Measurements from ENCODE around the gene S100A1. TPM values are rescaled to one million over a fixed set of nuclear protein-coding genes. Genes with fewer than 3 reads are reported as not detected.

S100A1 gene
- total RNA-seq, 1 donor from 2014 or later, result not detected

Other genes starting within 250 kb of the S100A1 start
- gene S100A8, start 237.4 kb upstream of the S100A1 start, total RNA-seq, result not detected in 2 replicates
- gene S100A7A, start 211.9 kb upstream of the S100A1 start, total RNA-seq, result not detected in 2 replicates
- not detected in 2 replicates for gene S100A7, start 167.8 kb upstream of the S100A1 start, total RNA-seq
- gene S100A6, start 92.4 kb upstream of the S100A1 start, total RNA-seq, result 524 and 1,217 TPM in 2 replicates
- gene S100A5, start 87.5 kb upstream of the S100A1 start, total RNA-seq, result not detected in 2 replicates
- gene S100A4, start 82.6 kb upstream of the S100A1 start, total RNA-seq, result 0.60 and 5.4 TPM in 2 replicates
- 0.20 and 2.8 TPM in 2 replicates for gene S100A3, start 79.2 kb upstream of the S100A1 start, total RNA-seq
- 0.79 and 1.7 TPM in 2 replicates for gene S100A2, start 62.6 kb upstream of the S100A1 start, total RNA-seq
- gene S100A16, start 15.3 kb upstream of the S100A1 start, total RNA-seq, result 442 and 502 TPM in 2 replicates
- gene S100A14, start 12.1 kb upstream of the S100A1 start, total RNA-seq, result 0.20 TPM in 1 of 2 replicates, not detected in the other
- 89.7 and 138 TPM in 2 replicates for gene S100A13, start 929 bp upstream of the S100A1 start, total RNA-seq
- gene CHTOP, start 5.6 kb downstream of the S100A1 start, total RNA-seq, result 15.5 and 21.0 TPM in 2 replicates
- gene SNAPIN, start 30.3 kb downstream of the S100A1 start, total RNA-seq, result 48.8 and 52.0 TPM in 2 replicates
- 165 and 177 TPM in 2 replicates for gene ILF2, start 42.6 kb downstream of the S100A1 start, total RNA-seq
- gene NPR1, start 50.3 kb downstream of the S100A1 start, total RNA-seq, result 5.9 and 17.3 TPM in 2 replicates
- 12.2 and 20.6 TPM in 2 replicates for gene INTS3, start 99.6 kb downstream of the S100A1 start, total RNA-seq
- 16.3 and 35.3 TPM in 2 replicates for gene SLC27A3, start 147.0 kb downstream of the S100A1 start, total RNA-seq